H9 (cell line): ENCODE data around the gene APLP2. TPM values are rescaled to one million over a fixed set of nuclear protein-coding genes. Genes with fewer than 3 reads are reported as not detected.

ENCODE experiments used
- DNase-seq: peaks from one replicate; pipeline ENCODE4 v3.0.0-alpha.2; 2017
- H2AFZ ChIP-seq: one replicate; pipeline ENCODE4 v1.6.1; 2013; ENCODE audit warnings: mild to moderate bottlenecking, low read length, control low read depth, moderate library complexity
- H2AK5ac ChIP-seq: 2 replicates; pipeline ENCODE4 v1.6.1; 2013; ENCODE audit warnings: low read length, control low read depth, mixed read lengths; ENCODE audit not compliant: insufficient read length
- H2BK120ac ChIP-seq: one replicate; pipeline ENCODE4 v1.6.1; 2013; ENCODE audit warnings: low read depth, mild to moderate bottlenecking, low read length, control low read depth, inconsistent platforms; ENCODE audit not compliant: poor library complexity, severe bottlenecking
- H2BK12ac ChIP-seq: 2 replicates; pipeline ENCODE4 v1.6.1; 2013; ENCODE audit warnings: low read length, control low read depth, mixed read lengths, low read depth; ENCODE audit not compliant: insufficient read length
- H2BK15ac ChIP-seq: 2 replicates; pipeline ENCODE4 v1.6.1; 2013; ENCODE audit warnings: low read depth, low read length, control low read depth
- H2BK20ac ChIP-seq: one replicate; pipeline ENCODE4 v1.6.1; 2013; ENCODE audit warnings: low read depth, mild to moderate bottlenecking, low read length, control low read depth, inconsistent platforms; ENCODE audit not compliant: poor library complexity, severe bottlenecking
- H2BK5ac ChIP-seq: 2 replicates; pipeline ENCODE4 v1.6.1; 2013; ENCODE audit warnings: low read length, control low read depth, mixed read lengths; ENCODE audit not compliant: insufficient read length
- H3K14ac ChIP-seq: 2 replicates; pipeline ENCODE4 v1.6.1; 2013; ENCODE audit warnings: low read length, control low read depth; ENCODE audit not compliant: insufficient read depth
- H3K18ac ChIP-seq: 2 replicates; pipeline ENCODE4 v1.6.1; 2013; ENCODE audit warnings: low read depth, mild to moderate bottlenecking, mixed read lengths, low read length, control low read depth; ENCODE audit not compliant: insufficient read length
- H3K23ac ChIP-seq: 2 replicates; pipeline ENCODE4 v1.6.1; 2013; ENCODE audit warnings: low read length, control low read depth, mixed read lengths, low read depth; ENCODE audit not compliant: insufficient read length
- H3K23me2 ChIP-seq: 2 replicates; pipeline ENCODE4 v1.6.1; 2013; ENCODE audit warnings: low read depth, mild to moderate bottlenecking, mixed read lengths, low read length, control low read depth; ENCODE audit not compliant: insufficient read length, poor library complexity, severe bottlenecking
- H3K27ac ChIP-seq: 2 replicates; pipeline ENCODE4 v1.5.1; 2013; ENCODE audit warnings: low read length, control low read depth, mixed read lengths, low read depth; ENCODE audit not compliant: insufficient read length
- H3K27me3 ChIP-seq: 2 replicates; pipeline ENCODE4 v1.6.1; 2013; ENCODE audit warnings: low read length, control low read depth, inconsistent platforms; ENCODE audit not compliant: insufficient read depth
- H3K4ac ChIP-seq: 2 replicates; pipeline ENCODE4 v1.6.1; 2013; ENCODE audit warnings: low read depth, mild to moderate bottlenecking, control low read depth, inconsistent platforms, low read length, moderate library complexity
- H3K4me1 ChIP-seq: 2 replicates; pipeline ENCODE4 v1.6.1; 2013; ENCODE audit warnings: low read length, control low read depth, inconsistent platforms; ENCODE audit not compliant: insufficient read depth
- H3K4me2 ChIP-seq: 2 replicates; pipeline ENCODE4 v1.6.1; 2013; ENCODE audit warnings: low read length, control low read depth, mixed read lengths; ENCODE audit not compliant: insufficient read length, insufficient read depth
- H3K56ac ChIP-seq: 2 replicates; pipeline ENCODE4 v1.6.1; 2013; ENCODE audit warnings: low read depth, mild to moderate bottlenecking, mixed read lengths, low read length, control low read depth; ENCODE audit not compliant: insufficient read length
- H3K79me1 ChIP-seq: 2 replicates; pipeline ENCODE4 v1.6.1; 2013; ENCODE audit warnings: low read depth, mild to moderate bottlenecking, moderate library complexity, low read length, control low read depth, inconsistent platforms; ENCODE audit not compliant: insufficient read depth, poor library complexity, severe bottlenecking
- H3K79me2 ChIP-seq: 2 replicates; pipeline ENCODE4 v1.6.1; 2013; ENCODE audit warnings: low read length, control low read depth, inconsistent platforms; ENCODE audit not compliant: insufficient read depth
- H3K9ac ChIP-seq: 2 replicates; pipeline ENCODE4 v1.6.1; 2013; ENCODE audit warnings: low read length, control low read depth, mixed read lengths; ENCODE audit not compliant: insufficient read length; ENCODE audit errors: extremely low read depth
- H3K9me3 ChIP-seq: one replicate; pipeline ENCODE4 v1.6.1; 2013; ENCODE audit warnings: low read depth, low read length, inconsistent platforms; ENCODE audit not compliant: control insufficient read depth
- H3T11ph ChIP-seq: one replicate; pipeline ENCODE4 v1.6.1; 2013; ENCODE audit warnings: mild to moderate bottlenecking, low read length, control low read depth, inconsistent platforms
- H4K20me1 ChIP-seq: one replicate; pipeline ENCODE4 v1.6.1; 2013; ENCODE audit not compliant: control insufficient read depth, insufficient read length, insufficient read depth
- H4K5ac ChIP-seq: 2 replicates; pipeline ENCODE4 v1.6.1; 2013; ENCODE audit warnings: low read depth, mild to moderate bottlenecking, mixed read lengths, low read length, control low read depth; ENCODE audit not compliant: insufficient read length
- H4K8ac ChIP-seq: replicated peaks from 2 replicates; pipeline ENCODE4 v1.6.1; 2013; ENCODE audit warnings: low read length, control low read depth, mixed read lengths, low read depth; ENCODE audit not compliant: insufficient read length
- H4K91ac ChIP-seq: 2 replicates; pipeline ENCODE4 v1.6.1; 2013; ENCODE audit warnings: low read depth, mild to moderate bottlenecking, moderate library complexity, mixed read lengths, low read length, control low read depth; ENCODE audit not compliant: insufficient read length
- H3K27ac Mint-ChIP-seq, 3 experiments: 2 replicates in 2 of 3; 3 replicates in 1 of 3; pipeline ENCODE4 v1.8.0; 2020 to 2021; ENCODE audit warnings: mixed read lengths in 3 of 3, mild to moderate bottlenecking in 1 of 3, moderate library complexity in 1 of 3
- H3K27me3 Mint-ChIP-seq: 2 replicates; pipeline ENCODE4 v1.8.0; 2021; ENCODE audit warnings: low read depth, mild to moderate bottlenecking, moderate library complexity, mixed read lengths
- H3K36me3 Mint-ChIP-seq, 3 experiments: 2 replicates in 2 of 3; 3 replicates in 1 of 3; pipeline ENCODE4 v1.8.0; 2020 to 2021; ENCODE audit warnings: low read depth in 3 of 3, mixed read lengths in 3 of 3; ENCODE audit not compliant: insufficient read depth in 1 of 3
- H3K4me1 Mint-ChIP-seq, 2 experiments: 2 replicates each; pipeline ENCODE4 v1.8.0; 2020; ENCODE audit warnings: mixed read lengths in 2 of 2
- H3K4me3 Mint-ChIP-seq, 2 experiments: 2 replicates in 1 of 2; 3 replicates in 1 of 2; pipeline ENCODE4 v1.8.0; 2020 to 2021; ENCODE audit warnings: mild to moderate bottlenecking in 2 of 2, mixed read lengths in 2 of 2, moderate library complexity in 1 of 2
- H3K9me3 Mint-ChIP-seq, 2 experiments: 2 replicates in 1 of 2; 3 replicates in 1 of 2; pipeline ENCODE4 v1.8.0; 2020; ENCODE audit warnings: mild to moderate bottlenecking in 2 of 2, mixed read lengths in 2 of 2, moderate library complexity in 1 of 2
- WGBS: extraction: QIAGEN DNeasy Blood & Tissue Kit; methylation state at CpG from one replicate; pipeline ENCODE4 v1.1.7; 2013; ENCODE audit warnings: missing lambda C conversion rate, low lambda C conversion rate, mixed read lengths; ENCODE audit not compliant: insufficient read length; ENCODE audit errors: extremely low coverage; 5-methylcytosine and 5-hydroxymethylcytosine counted together
- total RNA-seq: library from RNA; stranded (reverse); gene quantifications from 2 replicates; pipeline ENCODE4 v1.2.1, GENCODE V29; 2021
- TF ChIP-seq, protein P1 (sequence below): fragments of 200-600 bp; sonication (generic); conservative IDR thresholded peaks from 3 replicates; pipeline ENCODE4 v1.8.0; 2021; ENCODE audit warnings: antibody characterized with exemption, mild to moderate bottlenecking

The APLP2 gene
- total RNA-seq, 1 experiment from 2014 or later: 328 TPM

DNA sequence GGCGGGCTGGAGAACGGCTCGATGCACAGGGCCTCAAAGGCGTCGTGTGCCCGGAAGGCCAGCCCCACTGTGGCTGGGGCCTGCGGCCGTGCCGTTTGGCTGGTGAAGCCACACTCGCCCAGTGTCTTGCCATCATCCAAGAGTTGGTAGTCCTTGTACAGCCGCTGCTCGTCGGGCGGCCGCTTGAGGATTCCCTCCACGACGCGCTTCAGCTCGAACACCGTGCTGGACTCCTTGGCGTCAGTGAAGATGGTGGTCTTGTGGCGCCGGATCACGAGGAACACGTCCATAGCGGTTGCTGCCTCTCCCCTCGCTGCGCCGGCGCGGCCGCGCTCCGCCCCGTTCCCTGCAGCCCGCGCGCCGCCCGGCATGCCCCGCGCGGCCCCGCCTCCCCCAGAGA is 36.8 kb upstream of the APLP2 start:
- Mint-ChIP-seq H3K4me1 (peaks cover 22 to 25% of the 10 kb centered on the region in 2 experiments), H3K27me3 (no peaks in the 10 kb centered on the region), H3K36me3 (no peaks in the 10 kb centered on the region), H3K4me3 (no peak overlapping the region), H3K27ac (no peak overlapping the region), H3K9me3 (no peaks in the 10 kb centered on the region)
- Histone ChIP-seq H3K56ac (no peak overlapping the region), H3K4me1 (no peaks in the 10 kb centered on the region), H4K20me1 (no peaks in the 10 kb centered on the region), H4K8ac (no peak overlapping the region), H3K9me3 (no peaks in the 10 kb centered on the region), H2BK12ac (no peak overlapping the region), H3K23ac (no peak overlapping the region), H2BK20ac (no peak overlapping the region), H2AFZ (no peak overlapping the region), H2BK15ac (no peak overlapping the region), H3K79me2 (no peaks in the 10 kb centered on the region), H4K5ac (no peak overlapping the region), H3K23me2 (no peaks in the 10 kb centered on the region), H3K27me3 (no peaks in the 10 kb centered on the region), H3K4ac (no peak overlapping the region), H3T11ph (no peak overlapping the region), H3K79me1 (no peaks in the 10 kb centered on the region), H3K27ac (no peak overlapping the region), H2BK120ac (no peak overlapping the region), H3K14ac (no peak overlapping the region), H2BK5ac (no peak overlapping the region), H2AK5ac (no peak overlapping the region), H4K91ac (no peak overlapping the region), H3K9ac (no peak overlapping the region), H3K18ac (no peak overlapping the region), H3K4me2 (no peak overlapping the region)
- no CpG with 5 or more reads among the region's 44 CpGs for WGBS
- DNase-seq: no peak
- TF ChIP-seq, protein P1, sequence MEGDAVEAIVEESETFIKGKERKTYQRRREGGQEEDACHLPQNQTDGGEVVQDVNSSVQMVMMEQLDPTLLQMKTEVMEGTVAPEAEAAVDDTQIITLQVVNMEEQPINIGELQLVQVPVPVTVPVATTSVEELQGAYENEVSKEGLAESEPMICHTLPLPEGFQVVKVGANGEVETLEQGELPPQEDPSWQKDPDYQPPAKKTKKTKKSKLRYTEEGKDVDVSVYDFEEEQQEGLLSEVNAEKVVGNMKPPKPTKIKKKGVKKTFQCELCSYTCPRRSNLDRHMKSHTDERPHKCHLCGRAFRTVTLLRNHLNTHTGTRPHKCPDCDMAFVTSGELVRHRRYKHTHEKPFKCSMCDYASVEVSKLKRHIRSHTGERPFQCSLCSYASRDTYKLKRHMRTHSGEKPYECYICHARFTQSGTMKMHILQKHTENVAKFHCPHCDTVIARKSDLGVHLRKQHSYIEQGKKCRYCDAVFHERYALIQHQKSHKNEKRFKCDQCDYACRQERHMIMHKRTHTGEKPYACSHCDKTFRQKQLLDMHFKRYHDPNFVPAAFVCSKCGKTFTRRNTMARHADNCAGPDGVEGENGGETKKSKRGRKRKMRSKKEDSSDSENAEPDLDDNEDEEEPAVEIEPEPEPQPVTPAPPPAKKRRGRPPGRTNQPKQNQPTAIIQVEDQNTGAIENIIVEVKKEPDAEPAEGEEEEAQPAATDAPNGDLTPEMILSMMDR: no peak
